Tibial nerve (tissue), 3 donors: ENCODE data around the gene CGN.

ENCODE experiments used
- POLR2A ChIP-seq, 2 donors: fragments of 450-650 bp; IDR thresholded peaks; one replicate each; pipeline ENCODE4 v1.6.1; 2017; ENCODE audit warnings: antibody characterized with exemption in 2 of 2, mild to moderate bottlenecking in 2 of 2, moderate library complexity in 2 of 2
- TF ChIP-seq, protein P1 (sequence below), 5 experiments: fragments of 200-600 bp in 3 of 5; fragments of 450-650 bp in 2 of 5; sonication (generic) in 3 of 5; IDR thresholded peaks; one replicate each; pipeline ENCODE4 v1.5.1; 2016 to 2019; ENCODE audit warnings: antibody characterized with exemption in 5 of 5, mild to moderate bottlenecking in 3 of 5, moderate library complexity in 2 of 5

DNA sequence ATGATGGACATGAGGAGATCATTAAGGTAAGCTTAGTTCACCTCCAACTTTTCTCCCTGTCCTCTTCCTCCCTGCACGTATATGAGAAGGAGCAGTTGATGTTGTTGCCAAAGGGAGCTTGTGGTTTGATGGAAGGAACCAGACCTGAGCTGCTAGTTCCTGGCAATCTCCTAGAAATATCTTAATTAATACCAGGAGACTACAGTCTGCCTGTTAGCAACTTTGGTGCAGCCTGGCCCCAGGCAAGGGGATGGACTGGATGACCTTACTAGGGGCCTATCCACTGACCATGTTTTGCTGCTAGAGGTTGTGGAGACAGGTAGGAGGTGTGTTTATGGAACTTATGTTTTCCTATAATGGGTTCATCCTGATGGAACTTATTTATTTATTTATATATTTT is 51.5 kb downstream of the CGN start:
- TF ChIP-seq, protein P1, sequence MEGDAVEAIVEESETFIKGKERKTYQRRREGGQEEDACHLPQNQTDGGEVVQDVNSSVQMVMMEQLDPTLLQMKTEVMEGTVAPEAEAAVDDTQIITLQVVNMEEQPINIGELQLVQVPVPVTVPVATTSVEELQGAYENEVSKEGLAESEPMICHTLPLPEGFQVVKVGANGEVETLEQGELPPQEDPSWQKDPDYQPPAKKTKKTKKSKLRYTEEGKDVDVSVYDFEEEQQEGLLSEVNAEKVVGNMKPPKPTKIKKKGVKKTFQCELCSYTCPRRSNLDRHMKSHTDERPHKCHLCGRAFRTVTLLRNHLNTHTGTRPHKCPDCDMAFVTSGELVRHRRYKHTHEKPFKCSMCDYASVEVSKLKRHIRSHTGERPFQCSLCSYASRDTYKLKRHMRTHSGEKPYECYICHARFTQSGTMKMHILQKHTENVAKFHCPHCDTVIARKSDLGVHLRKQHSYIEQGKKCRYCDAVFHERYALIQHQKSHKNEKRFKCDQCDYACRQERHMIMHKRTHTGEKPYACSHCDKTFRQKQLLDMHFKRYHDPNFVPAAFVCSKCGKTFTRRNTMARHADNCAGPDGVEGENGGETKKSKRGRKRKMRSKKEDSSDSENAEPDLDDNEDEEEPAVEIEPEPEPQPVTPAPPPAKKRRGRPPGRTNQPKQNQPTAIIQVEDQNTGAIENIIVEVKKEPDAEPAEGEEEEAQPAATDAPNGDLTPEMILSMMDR (IDR thresholded peaks at IDR 0.05) = no peak
- no peak for TF ChIP-seq POLR2A (IDR thresholded peaks at IDR 0.05)
